GM12873 (cell line): ENCODE results near the gene GLS.

Source experiments
- CTCF ChIP-seq: IDR thresholded peaks from 2 replicates; pipeline ENCODE4 v1.5.1; 2012; ENCODE audit warnings: low read depth, mild to moderate bottlenecking, moderate library complexity, low read length, control low read depth; ENCODE audit not compliant: insufficient read depth; ENCODE audit errors: missing control alignments

The GLS gene

DNA sequence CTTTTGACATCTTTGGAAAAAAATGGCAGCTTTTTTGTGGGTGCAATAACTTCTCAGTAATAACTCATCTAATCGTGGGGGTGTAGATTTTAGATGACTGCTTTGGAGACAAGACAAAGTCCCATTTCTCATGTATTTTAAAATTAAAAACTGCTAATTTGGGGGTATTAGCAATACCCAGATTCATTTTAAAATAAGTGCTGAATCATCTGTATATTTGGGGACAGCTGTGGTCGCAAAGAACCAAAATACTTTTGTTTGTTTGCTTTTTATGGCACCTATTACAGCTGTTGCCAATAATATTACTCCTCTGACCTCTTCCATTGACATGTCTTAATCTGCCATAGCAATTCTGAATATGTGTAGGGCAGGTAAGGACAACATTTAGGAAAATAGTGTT lies 87.9 kb downstream of the GLS start:
- no peak for TF ChIP-seq CTCF

DNA sequence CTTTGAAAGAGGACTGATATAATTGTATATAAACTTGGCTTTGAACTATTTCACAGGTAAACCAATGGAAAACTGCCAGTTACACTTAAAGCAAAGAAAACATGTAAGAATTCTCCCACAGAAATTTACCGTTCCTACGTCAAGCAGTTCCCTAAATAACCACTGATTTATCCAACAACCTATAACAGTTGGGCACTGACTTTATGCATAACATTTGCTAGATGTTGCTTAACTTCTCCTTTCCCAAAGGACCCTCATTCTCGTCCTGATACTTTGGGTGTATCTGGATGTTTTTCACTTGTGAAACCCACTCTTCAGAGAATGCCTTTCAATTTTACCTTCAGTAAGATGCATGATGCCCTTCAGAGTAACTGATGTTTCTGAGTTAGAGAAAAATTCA lies 89.5 kb downstream of the GLS start:
- no peak for TF ChIP-seq CTCF

DNA sequence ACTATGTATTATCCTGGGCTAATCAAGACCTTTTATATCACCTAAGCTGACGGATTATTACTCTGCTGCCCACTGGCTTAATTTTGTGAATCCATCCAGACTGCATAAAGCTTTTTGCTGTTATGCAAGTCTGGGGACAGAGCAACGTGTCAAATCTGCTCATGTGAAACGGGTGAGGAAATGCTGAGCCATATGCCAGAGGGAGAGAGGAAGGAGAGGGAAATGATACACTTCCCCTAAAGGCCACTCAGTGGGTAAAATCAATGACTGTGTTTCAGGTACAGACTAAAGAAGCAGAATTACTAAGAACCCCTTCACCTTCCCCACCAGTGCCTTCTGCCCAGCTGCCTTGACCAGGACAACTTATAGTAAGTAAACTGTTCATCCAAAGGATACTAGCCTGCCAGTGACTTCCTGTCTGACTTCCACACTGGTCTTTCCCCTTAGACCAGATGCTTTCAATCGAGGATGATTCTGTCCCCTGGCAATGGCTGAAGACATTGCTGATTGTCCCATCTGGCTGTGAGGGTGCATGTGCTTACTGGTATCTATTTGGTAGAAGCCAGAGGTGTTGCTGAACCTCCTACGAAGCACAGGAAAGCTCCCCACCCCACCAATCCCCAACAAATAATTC lies 90.4 kb downstream of the GLS start:
- no peak for TF ChIP-seq CTCF

- no peak for TF ChIP-seq CTCF
These were observed 91.6 kb downstream of the GLS start for GRCh38 chr2:190972213-190972612.

- no peak for TF ChIP-seq CTCF
These were observed 92.2 kb downstream of the GLS start for GRCh38 chr2:190972846-190973245.

GRCh38 chr2:190973262-190973661 lies 92.6 kb downstream of the GLS start:
- no peak for TF ChIP-seq CTCF

DNA sequence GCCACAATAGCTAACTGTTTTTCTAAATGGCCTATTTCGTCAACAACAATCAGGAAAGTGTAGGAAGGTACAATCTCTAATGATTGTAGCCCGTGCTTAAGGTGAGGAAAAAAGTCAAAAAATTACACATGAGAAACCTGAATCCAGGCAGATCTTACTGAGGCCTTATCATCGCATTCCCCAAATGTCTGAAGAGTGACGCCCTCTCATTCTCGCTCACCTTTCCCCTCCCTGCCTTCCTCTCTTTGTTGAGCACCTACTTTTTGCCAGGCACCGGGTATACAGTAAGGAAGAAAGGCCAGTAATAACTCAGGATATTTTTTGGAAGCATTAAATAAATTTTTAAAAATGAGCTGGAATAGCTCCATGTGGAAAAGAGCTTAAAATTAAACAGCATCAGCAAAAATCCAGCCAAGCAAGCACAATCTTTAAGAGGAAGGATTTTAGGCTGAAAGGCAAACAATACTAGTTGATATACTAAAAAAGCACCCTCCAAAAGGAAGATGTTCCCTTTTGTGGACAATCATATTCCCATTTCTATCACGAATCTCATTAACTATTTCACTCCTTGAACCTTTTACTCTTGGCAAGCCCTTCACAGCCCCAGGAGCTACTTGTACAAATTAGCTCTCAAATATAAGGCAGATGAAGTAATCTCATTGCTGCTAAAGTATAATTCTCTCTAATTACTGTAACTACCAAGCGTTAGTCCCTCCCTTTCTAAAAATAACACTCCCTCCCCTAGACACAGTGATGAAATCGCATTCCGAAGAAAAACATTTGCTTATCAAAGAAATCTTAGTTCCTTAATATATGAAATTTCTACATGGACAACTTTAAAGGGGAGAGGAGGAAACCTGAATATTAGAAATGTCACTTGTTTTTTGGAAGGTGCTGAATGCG lies 93.4 kb downstream of the GLS start:
- no peak for TF ChIP-seq CTCF
